GM19467 (cell line): Measurements from ENCODE around the gene ASB10.

Experiments
- ATAC-seq: cut with Tn5 transposase; IDR thresholded peaks from one replicate; pipeline ENCODE4 v1.9.1; 2021; ENCODE audit warnings: mild to moderate bottlenecking, moderate library complexity; ENCODE audit not compliant: unreplicated experiment

ASB10 gene

GRCh38 chr7:151167197-151167961 lies 19.7 kb downstream of the ASB10 start, which contains the start of gene GBX1:
Gene GBX1 (minus strand): TSS chr7:151167694. CDS start chr7:151167548, 146 bp downstream.
- no peak for ATAC-seq

- ATAC-seq, result no peak
These were observed 20.3 kb downstream of the ASB10 start for GRCh38 chr7:151166629-151167196.

GRCh38 chr7:151161757-151162156 lies 25.3 kb downstream of the ASB10 start:
- no peak for ATAC-seq

GRCh38 chr7:151157645-151158329 lies 29.3 kb downstream of the ASB10 start:
- ATAC-seq, result no peak

- no peak for ATAC-seq
These were observed 34.2 kb downstream of the ASB10 start for GRCh38 chr7:151152643-151153513.

- no peak for ATAC-seq
These were observed 36.7 kb downstream of the ASB10 start for GRCh38 chr7:151150388-151150787.

- ATAC-seq, result no peak
These were observed 38.5 kb downstream of the ASB10 start for GRCh38 chr7:151148319-151149259.

GRCh38 chr7:151146761-151147160 lies 40.3 kb downstream of the ASB10 start:
- ATAC-seq, result no peak

GRCh38 chr7:151144387-151144786 lies 42.7 kb downstream of the ASB10 start:
- no peak for ATAC-seq

GRCh38 chr7:151143261-151144015 lies 43.6 kb downstream of the ASB10 start:
- no peak for ATAC-seq

GRCh38 chr7:151142686-151143040 lies 44.4 kb downstream of the ASB10 start:
- no peak for ATAC-seq

GRCh38 chr7:151141855-151142685 lies 45.0 kb downstream of the ASB10 start:
- no peak for ATAC-seq

GRCh38 chr7:151141311-151141854 lies 45.7 kb downstream of the ASB10 start:
- no peak for ATAC-seq

- no peak for ATAC-seq
These were observed 46.2 kb downstream of the ASB10 start for GRCh38 chr7:151140826-151141225.

- ATAC-seq, result no peak
These were observed 47.3 kb downstream of the ASB10 start for GRCh38 chr7:151139791-151140190.

GRCh38 chr7:151139071-151139790 lies 47.8 kb downstream of the ASB10 start:
- ATAC-seq, result no peak

GRCh38 chr7:151138153-151138851 lies 48.7 kb downstream of the ASB10 start:
- no peak for ATAC-seq
